ENCODE data around the gene PECR. TPM values are rescaled to one million over a fixed set of nuclear protein-coding genes. Genes with fewer than 3 reads are reported as not detected.
"Not testable (repeated sequence)": the region's sequence is repeated elsewhere in the genome, so short reads cannot be mapped to it uniquely, and the experiment has no call there.

PECR gene
- polyA plus RNA-seq, 4 donors = 36.3 to 48.8 (median 43.5) TPM

- no peak for DNase-seq (ENCODE audit: low read depth in 4 of 4, low spot score in 2 of 4)
These were observed 76.8 kb downstream of the PECR start for GRCh38 chr2:216004697-216005283.

DNA sequence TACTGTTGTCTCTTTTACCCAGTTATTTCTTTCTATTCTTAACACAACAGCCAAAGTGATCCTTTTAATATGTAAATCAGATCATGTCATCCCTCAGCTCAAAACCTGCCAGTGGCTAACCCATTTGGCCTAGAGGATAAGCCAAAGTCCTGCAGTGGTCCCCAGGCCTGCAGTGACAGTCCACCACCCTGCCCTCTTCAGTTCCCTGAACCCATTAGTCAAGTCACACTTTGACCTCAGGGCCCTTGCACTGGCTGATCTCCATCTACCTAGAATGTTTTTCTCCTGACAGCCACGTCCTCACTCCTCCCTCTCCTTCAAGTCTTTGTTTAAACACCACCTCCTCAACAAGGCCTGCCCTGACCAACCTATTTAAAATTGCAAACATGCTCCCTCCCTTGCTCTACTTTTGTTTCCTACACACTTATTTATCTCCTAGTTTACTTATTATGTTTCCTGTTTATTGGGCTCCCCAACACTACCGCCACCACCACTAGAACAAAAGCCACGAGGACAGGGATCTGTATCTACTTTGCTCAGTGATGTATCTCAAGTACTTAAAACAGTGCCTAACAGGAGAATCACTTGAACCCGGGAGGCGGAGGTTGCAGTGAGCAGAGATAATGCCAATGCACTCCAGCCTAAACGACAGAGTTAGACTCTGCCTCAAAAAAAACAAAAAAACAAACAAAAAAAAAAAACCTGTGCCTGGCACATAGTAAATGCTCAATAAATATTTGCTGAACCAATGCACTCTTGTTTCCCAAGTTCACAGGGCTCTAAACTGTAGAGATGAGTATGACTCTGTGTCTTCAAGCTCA is 77.5 kb downstream of the PECR start:
- no peak for DNase-seq (ENCODE audit: low read depth in 4 of 4, low spot score in 2 of 4)

- DNase-seq (ENCODE audit: low read depth in 4 of 4, low spot score in 2 of 4) = no peak
These were observed 78.9 kb downstream of the PECR start for GRCh38 chr2:216002693-216003092.

- DNase-seq (ENCODE audit: low read depth in 4 of 4, low spot score in 2 of 4) = no peak
These were observed 79.4 kb downstream of the PECR start for GRCh38 chr2:216002101-216002678.

DNA sequence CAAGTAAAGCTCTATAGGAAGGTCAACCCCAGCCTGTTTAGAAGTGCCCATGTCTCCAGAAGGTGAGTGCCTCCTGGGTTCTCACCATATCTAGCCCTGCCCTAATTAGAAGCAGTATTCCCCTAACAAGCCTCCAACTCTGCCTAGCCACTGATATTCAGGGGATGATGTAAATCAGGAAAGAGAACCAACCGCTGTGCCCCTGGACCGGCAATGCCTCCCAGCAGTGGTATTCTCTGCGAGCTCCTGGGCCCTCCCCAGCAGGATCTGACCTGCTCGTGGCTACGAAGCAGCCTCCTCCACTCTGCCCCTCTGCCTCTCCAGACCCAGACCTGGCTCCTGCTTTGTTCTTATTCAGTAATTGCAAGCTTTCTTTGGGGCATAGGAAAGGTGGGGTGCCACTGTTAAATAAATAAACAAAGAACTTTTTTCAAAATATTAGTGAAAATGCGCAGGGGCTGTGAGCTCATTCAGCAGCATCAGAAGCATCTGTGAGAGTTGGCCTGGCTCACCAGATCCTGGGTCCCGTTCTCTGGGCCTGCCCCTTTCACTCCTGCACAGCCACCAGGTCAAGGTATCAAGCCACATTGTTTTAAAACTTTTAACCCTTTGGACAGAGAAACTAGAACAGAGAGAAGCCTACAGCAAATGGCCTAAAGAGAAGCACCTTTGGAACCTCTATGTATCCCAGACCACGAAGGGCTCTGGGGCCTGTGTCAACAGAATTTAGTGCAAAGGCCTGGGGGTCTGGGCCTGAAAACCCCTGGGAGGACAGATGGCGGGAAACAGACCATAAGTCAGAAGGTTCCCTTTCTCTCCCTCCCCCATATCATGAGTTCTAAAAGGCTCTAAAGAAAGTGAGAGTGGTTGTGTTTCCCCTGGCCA is 80.2 kb downstream of the PECR start:
- DNase-seq (ENCODE audit: low read depth in 4 of 4, low spot score in 2 of 4) = no peak

DNA sequence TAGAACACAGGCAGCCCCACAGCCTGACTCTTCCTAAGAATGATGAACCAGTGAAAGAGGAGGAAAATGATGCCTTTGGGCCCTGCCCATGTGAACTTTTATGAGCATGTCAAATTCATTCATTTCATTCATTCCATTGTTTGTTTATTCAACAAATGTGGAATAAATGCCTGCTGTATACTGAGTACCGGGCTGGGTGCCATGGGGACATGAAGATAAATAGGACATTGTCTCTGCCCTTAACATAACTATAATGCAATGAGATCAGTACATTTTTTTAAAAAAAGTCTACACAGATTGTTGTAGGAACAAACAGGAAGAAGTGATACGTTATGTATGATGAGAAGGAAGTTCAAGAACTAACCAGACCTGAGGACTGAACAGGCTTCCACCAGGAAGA is 83.0 kb downstream of the PECR start:
- DNase-seq (ENCODE audit: low read depth in 4 of 4, low spot score in 2 of 4) = no peak

DNA sequence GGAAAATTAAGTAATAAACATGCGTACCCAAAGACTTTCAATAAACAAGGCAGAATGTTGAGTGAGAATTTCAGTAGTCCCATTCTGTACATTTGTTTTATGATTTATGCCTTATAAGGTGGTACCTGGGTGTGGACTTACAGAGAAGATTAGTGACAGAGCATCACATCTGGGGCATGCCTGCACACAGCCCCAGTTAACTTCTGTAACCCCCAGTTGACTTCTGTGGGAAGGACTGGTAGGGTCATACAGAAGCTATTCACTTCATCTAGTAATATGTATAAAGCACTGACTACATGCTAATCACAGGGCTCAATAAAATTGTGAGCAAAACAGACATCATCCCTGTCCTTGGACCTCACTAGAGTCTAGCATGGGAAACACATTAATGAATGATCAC is 84.4 kb downstream of the PECR start:
- no peak for DNase-seq (ENCODE audit: low read depth in 4 of 4, low spot score in 2 of 4)

DNA sequence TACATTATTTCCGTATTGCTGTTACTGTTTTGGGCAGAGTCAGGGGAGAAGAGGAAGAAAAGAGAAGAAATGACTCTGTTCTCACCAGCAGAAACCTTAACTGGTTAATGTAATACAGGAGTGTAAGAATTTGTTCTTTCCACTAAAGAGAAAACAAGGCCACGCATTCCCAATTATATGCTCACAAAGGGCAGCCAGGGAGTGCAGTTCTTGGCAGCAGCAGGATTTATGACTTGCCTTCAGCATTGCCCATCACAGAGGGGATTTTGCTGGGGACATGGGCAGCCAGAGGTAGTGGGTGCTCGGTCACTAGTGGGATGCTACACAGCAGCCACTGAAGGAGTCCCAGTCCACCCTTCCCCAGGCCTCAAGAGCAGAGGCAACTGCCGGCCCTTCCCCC is 86.7 kb downstream of the PECR start:
- DNase-seq (ENCODE audit: low read depth in 4 of 4, low spot score in 2 of 4) = no peak

DNA sequence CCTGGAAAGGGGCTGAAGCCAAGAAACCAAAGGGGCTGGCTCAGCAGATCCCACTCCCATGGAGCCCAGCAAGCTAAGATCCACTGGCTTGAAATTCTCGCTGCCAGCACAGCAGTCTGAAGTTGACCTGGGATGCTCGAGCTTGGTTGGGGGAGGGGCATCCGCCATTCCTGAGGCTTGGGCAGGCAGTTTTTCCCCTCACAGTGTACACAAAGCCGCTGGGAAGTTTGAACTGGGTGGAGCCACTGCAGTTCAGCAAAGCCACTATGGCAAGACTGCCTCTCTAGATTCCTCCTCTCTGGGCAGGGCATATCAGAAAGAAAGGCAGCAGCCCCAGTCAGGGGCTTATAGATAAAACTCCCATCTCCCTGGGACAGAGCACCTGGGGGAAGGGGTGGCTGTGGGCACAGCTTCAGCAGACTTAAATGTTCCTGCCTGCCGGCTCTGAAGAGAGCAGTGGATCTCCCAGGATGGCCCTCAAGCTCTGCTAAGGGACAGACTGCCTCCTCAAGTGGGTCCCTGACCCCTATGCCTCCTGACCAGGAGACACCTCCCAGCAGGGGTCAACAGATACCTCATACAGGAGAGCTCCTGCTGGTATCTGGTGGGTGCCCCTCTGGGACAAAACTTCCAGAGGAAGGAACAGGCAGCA is 92.9 kb downstream of the PECR start:
- DNase-seq (ENCODE audit: low read depth in 4 of 4, low spot score in 2 of 4) = not testable (repeated sequence)

Other genes with a start within 250 kb of the PECR start
- gene MREG, start 68.3 kb downstream of the PECR start, polyA plus RNA-seq (ENCODE audit: insufficient read length in 4 of 4) = 10 to 100 TPM; 16.5 to 25.2 (median 18.0) TPM
- 10 to 100 TPM; 13.3 to 15.2 (median 14.7) TPM for gene TMEM169, start 110 bp upstream of the PECR start, polyA plus RNA-seq (ENCODE audit: insufficient read length in 4 of 4)
- 100 to 1,000 TPM; 278 to 392 (median 325) TPM for gene XRCC5, start 27.5 kb upstream of the PECR start, polyA plus RNA-seq (ENCODE audit: insufficient read length in 4 of 4)

Data from left renal cortex interstitium (tissue), 4 donors.